OCI-LY1 (cell line): Measurements from ENCODE around the gene GNG8.

ENCODE experiments used
- H2AFZ ChIP-seq: fragments of 200-600 bp; sonication (generic), shearing (Covaris generic); 2 replicates; pipeline ENCODE4 v1.6.0; 2014; ENCODE audit warnings: antibody characterized with exemption, mild to moderate bottlenecking, low read length
- H3F3A ChIP-seq: fragments of 200-600 bp; sonication (generic), shearing (Covaris generic); 2 replicates; pipeline ENCODE4 v1.6.0; 2014; ENCODE audit warnings: mild to moderate bottlenecking, antibody characterized with exemption, low read length, moderate library complexity; ENCODE audit not compliant: insufficient read depth
- H3K27ac ChIP-seq: fragments of 200-600 bp; sonication (generic); 2 replicates; pipeline ENCODE4 v1.5.1; 2014; ENCODE audit warnings: low read length, mixed run types, mild to moderate bottlenecking, low read depth; ENCODE audit not compliant: poor library complexity, severe bottlenecking
- H3K27me3 ChIP-seq: fragments of 200-600 bp; sonication (generic); 2 replicates; pipeline ENCODE4 v1.6.0; 2014; ENCODE audit warnings: antibody characterized with exemption, mild to moderate bottlenecking, low read length, moderate library complexity; ENCODE audit not compliant: insufficient read depth
- H3K36me3 ChIP-seq: fragments of 200-600 bp; sonication (generic); 2 replicates; pipeline ENCODE4 v1.6.1; 2014; ENCODE audit warnings: mild to moderate bottlenecking, antibody characterized with exemption, low read length, moderate library complexity, mixed read lengths; ENCODE audit not compliant: insufficient read depth
- H3K4me1 ChIP-seq: fragments of 200-600 bp; sonication (generic); 2 replicates; pipeline ENCODE4 v1.5.1; 2014; ENCODE audit warnings: mild to moderate bottlenecking, low read length, moderate library complexity; ENCODE audit not compliant: insufficient read depth, severe bottlenecking
- H3K4me2 ChIP-seq: fragments of 200-600 bp; sonication (generic), shearing (Covaris generic); 2 replicates; pipeline ENCODE4 v1.6.1; 2014; ENCODE audit warnings: low read length
- H3K4me3 ChIP-seq: fragments of 200-600 bp; sonication (generic); 2 replicates; pipeline ENCODE4 v1.5.1; 2014; ENCODE audit warnings: low read length, low read depth, mild to moderate bottlenecking, mixed read lengths; ENCODE audit not compliant: poor library complexity, severe bottlenecking
- H3K79me2 ChIP-seq: fragments of 200-600 bp; shearing (Covaris generic); 2 replicates; pipeline ENCODE4 v1.6.1; 2016; ENCODE audit warnings: mixed run types, low read length, mixed read lengths; ENCODE audit not compliant: insufficient read depth
- H3K9ac ChIP-seq: fragments of 200-600 bp; sonication (generic), shearing (Covaris generic); 2 replicates; pipeline ENCODE4 v1.6.1; 2014; ENCODE audit warnings: mild to moderate bottlenecking, low read length, mixed read lengths
- H3K9me2 ChIP-seq: fragments of 200-600 bp; sonication (generic), shearing (Covaris generic); 2 replicates; pipeline ENCODE4 v1.6.1; 2014; ENCODE audit warnings: low read depth, mild to moderate bottlenecking, low read length, mixed read lengths
- H3K9me3 ChIP-seq: fragments of 200-600 bp; shearing (Covaris generic); 2 replicates; pipeline ENCODE4 v1.6.1; 2014; ENCODE audit warnings: low read length, mixed read lengths
- H4K20me1 ChIP-seq: fragments of 200-600 bp; sonication (generic), shearing (Covaris generic); 2 replicates; pipeline ENCODE4 v1.6.0; 2016; ENCODE audit warnings: mild to moderate bottlenecking, low read length; ENCODE audit not compliant: insufficient read depth
- EZH2 ChIP-seq: fragments of 200-600 bp; sonication (generic), shearing (Covaris generic); IDR thresholded peaks from 2 replicates; pipeline ENCODE4 v1.8.0; 2017; ENCODE audit warnings: borderline replicate concordance, mixed run types, mild to moderate bottlenecking, antibody characterized with exemption, low read length, moderate library complexity, mixed read lengths
- TF ChIP-seq, protein P1 (sequence below): fragments of 200-600 bp; sonication (generic), shearing (Covaris generic); IDR thresholded peaks from 2 replicates; pipeline ENCODE4 v1.5.1; 2017; ENCODE audit warnings: mild to moderate bottlenecking, antibody characterized with exemption, low read length, moderate library complexity, mixed read lengths

Gene GNG8

GRCh38 chr19:46624958-46625661 is 10.9 kb downstream of the GNG8 start, which contains the start of gene PTGIR:
PTGIR (minus strand) TSS chr19:46625089; CDS start chr19:46624225, 864 bp downstream.
- H3K4me1 ChIP-seq: peaks cover under 1% of the 10 kb centered on the region
- no peaks in the 10 kb centered on the region for H3K79me2 ChIP-seq
- no peaks in the 10 kb centered on the region for H3K36me3 ChIP-seq
- H3K27me3 ChIP-seq: peaks cover 27% of the 10 kb centered on the region; the same call in 1 of the 2 replicates
- no peaks in the 10 kb centered on the region for H4K20me1 ChIP-seq
- H3K9ac ChIP-seq: no peak within 1 kb of the TSS
- H3K9me2 ChIP-seq: no peaks in the 10 kb centered on the region
- no peak for TF ChIP-seq EZH2
- TF ChIP-seq, protein P1, sequence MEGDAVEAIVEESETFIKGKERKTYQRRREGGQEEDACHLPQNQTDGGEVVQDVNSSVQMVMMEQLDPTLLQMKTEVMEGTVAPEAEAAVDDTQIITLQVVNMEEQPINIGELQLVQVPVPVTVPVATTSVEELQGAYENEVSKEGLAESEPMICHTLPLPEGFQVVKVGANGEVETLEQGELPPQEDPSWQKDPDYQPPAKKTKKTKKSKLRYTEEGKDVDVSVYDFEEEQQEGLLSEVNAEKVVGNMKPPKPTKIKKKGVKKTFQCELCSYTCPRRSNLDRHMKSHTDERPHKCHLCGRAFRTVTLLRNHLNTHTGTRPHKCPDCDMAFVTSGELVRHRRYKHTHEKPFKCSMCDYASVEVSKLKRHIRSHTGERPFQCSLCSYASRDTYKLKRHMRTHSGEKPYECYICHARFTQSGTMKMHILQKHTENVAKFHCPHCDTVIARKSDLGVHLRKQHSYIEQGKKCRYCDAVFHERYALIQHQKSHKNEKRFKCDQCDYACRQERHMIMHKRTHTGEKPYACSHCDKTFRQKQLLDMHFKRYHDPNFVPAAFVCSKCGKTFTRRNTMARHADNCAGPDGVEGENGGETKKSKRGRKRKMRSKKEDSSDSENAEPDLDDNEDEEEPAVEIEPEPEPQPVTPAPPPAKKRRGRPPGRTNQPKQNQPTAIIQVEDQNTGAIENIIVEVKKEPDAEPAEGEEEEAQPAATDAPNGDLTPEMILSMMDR: no peak
- H3K9me3 ChIP-seq: no peaks in the 10 kb centered on the region
- no peak within 1 kb of the TSS for H3K4me2 ChIP-seq
- no peak within 1 kb of the TSS for H2AFZ ChIP-seq
- no peak within 1 kb of the TSS for H3K27ac ChIP-seq
- H3K4me3 ChIP-seq: no peak within 1 kb of the TSS
- no peaks in the 10 kb centered on the region for H3F3A ChIP-seq

DNA sequence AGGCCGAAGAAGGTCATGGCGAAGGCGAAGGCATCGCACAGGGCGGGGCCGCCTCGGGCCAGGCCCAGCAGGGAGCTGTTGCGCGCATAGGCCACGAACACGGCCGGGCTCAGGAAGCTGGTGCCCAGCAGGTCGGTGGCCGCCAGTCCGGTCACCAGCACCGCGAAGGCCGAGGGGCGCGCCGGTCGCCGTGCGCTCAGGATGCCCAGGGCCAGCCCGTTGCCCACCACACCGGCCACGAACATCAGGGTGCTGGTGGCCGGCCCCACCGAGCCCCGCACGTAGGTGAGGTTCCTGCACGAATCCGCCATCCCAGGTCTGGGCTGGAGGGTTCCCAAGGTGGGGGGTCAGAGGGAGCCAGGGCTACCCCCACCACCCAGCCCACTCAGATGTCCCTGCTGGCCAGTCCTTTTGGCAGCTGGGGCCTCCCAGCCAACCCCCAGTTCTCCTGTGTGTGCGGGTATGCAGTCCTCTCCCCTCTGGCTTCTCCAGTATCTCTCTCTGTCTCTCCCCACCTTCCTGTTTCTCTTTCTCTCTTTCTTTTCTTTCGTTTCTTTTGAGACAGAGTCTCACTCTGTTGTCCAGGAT is 12.0 kb downstream of the GNG8 start:
- Histone ChIP-seq H3K9me2 (no peaks in the 10 kb centered on the region), H3K4me3 (no peak overlapping the region), H3K79me2 (no peaks in the 10 kb centered on the region), H3K9me3 (no peaks in the 10 kb centered on the region), H4K20me1 (no peaks in the 10 kb centered on the region), H2AFZ (no peak overlapping the region), H3K9ac (no peak overlapping the region), H3K4me2 (no peak overlapping the region), H3K27ac (no peak overlapping the region), H3K27me3 (peaks cover 24% of the 10 kb centered on the region; the same call in 1 of the 2 replicates), H3F3A (no peaks in the 10 kb centered on the region), H3K36me3 (no peaks in the 10 kb centered on the region), H3K4me1 (peaks cover 6% of the 10 kb centered on the region)
- no peak for TF ChIP-seq EZH2
- TF ChIP-seq, protein P1: no peak

- H4K20me1 ChIP-seq: no peaks in the 10 kb centered on the region
- no peaks in the 10 kb centered on the region for H3F3A ChIP-seq
- H3K27me3 ChIP-seq: peaks cover 21% of the 10 kb centered on the region; the same call in 1 of the 2 replicates
- H3K9ac ChIP-seq: no peak overlapping the region
- H3K9me3 ChIP-seq: no peaks in the 10 kb centered on the region
- H2AFZ ChIP-seq: no peak overlapping the region
- H3K79me2 ChIP-seq: no peaks in the 10 kb centered on the region
- TF ChIP-seq, protein P1: no peak; the same call in 1 of the 2 replicates
- TF ChIP-seq EZH2: no peak
- peaks cover 8% of the 10 kb centered on the region for H3K4me1 ChIP-seq
- no peak overlapping the region for H3K4me3 ChIP-seq
- no peak overlapping the region for H3K27ac ChIP-seq
- no peaks in the 10 kb centered on the region for H3K9me2 ChIP-seq
- no peaks in the 10 kb centered on the region for H3K36me3 ChIP-seq
- no peak overlapping the region for H3K4me2 ChIP-seq
These were observed 13.9 kb downstream of the GNG8 start for GRCh38 chr19:46622118-46622446.
